HFF-Myc (cell line): ENCODE results near the gene KCMF1.
"Not testable (repeated sequence)": the region's sequence is repeated elsewhere in the genome, so short reads cannot be mapped to it uniquely, and the experiment has no call there.

Source experiments
- DNase-seq: peaks from one replicate; pipeline ENCODE4 v3.0.0-alpha.2; 2011; ENCODE audit warnings: low read depth; ENCODE audit errors: extremely low read depth
- H3K4me3 ChIP-seq: replicated peaks from 2 replicates; pipeline ENCODE4 v1.5.1; 2011; ENCODE audit warnings: low read depth, mild to moderate bottlenecking, control low read depth, low read length
- CTCF ChIP-seq: IDR thresholded peaks from 2 replicates; pipeline ENCODE4 v1.5.1; 2012; ENCODE audit warnings: mild to moderate bottlenecking, low read depth, low read length, control low read depth; ENCODE audit errors: missing control alignments

KCMF1 gene

GRCh38 chr2:84942964-84943421, 28.0 kb upstream of the KCMF1 start:
- no peak for DNase-seq
- no peak overlapping the region for H3K4me3 ChIP-seq
- TF ChIP-seq CTCF, result no peak

GRCh38 chr2:84944295-84944909, 26.6 kb upstream of the KCMF1 start:
- H3K4me3 ChIP-seq, result no peak overlapping the region
- TF ChIP-seq CTCF, result no peak
- DNase-seq, result no peak

- not testable (repeated sequence) for DNase-seq, H3K4me3 ChIP-seq
Measured at GRCh38 chr2:84945838-84946203, 25.1 kb upstream of the KCMF1 start.

GRCh38 chr2:84946204-84947009, 24.6 kb upstream of the KCMF1 start:
- DNase-seq, result no peak
- no peak for TF ChIP-seq CTCF
- no peak overlapping the region for H3K4me3 ChIP-seq

GRCh38 chr2:84947010-84947593, 23.9 kb upstream of the KCMF1 start:
- H3K4me3 ChIP-seq, result no peak overlapping the region
- TF ChIP-seq CTCF, result no peak
- no peak for DNase-seq

- H3K4me3 ChIP-seq, result no peak overlapping the region
- no peak for TF ChIP-seq CTCF
- DNase-seq, result no peak
Measured at GRCh38 chr2:84953535-84953934, 17.4 kb upstream of the KCMF1 start.

GRCh38 chr2:84954329-84954728, 16.6 kb upstream of the KCMF1 start:
- no peak overlapping the region for H3K4me3 ChIP-seq
- no peak for DNase-seq
- TF ChIP-seq CTCF, result no peak
